H1 (cell line): ENCODE data around the gene SLC32A1. TPM values are rescaled to one million over a fixed set of nuclear protein-coding genes. Genes with fewer than 3 reads are reported as not detected.

ENCODE experiments used
- CTCF ChIA-PET: fragments of 300-600 bp; sonication (Branson Sonifier 250); formaldehyde crosslinking; loops from one replicate; lab custom pipeline; 2021; ENCODE audit not compliant: partially characterized antibody; lab: Charles Lee
- POLR2A ChIA-PET: fragments of 300-600 bp; sonication (Branson Sonifier 250); formaldehyde crosslinking; loops from one replicate; lab custom pipeline; 2021; ENCODE audit warnings: inconsistent platforms; ENCODE audit not compliant: partially characterized antibody; lab: Charles Lee
- DNase-seq, 2 experiments: peaks; one replicate each; pipeline versions ENCODE4 v3.0.0 to v3.0.0-alpha.2; 2010 to 2022; ENCODE audit warnings: low spot score in 2 of 2, low read depth in 1 of 2, mixed read lengths in 1 of 2
- FAIRE-seq: peaks from 2 replicates; lab custom pipeline; 2011; peaks lifted over from hg19 to GRCh38; lab: Jason Lieb, UNC
- H2AFZ ChIP-seq: 2 replicates; pipeline ENCODE4 v1.8.1; 2012; ENCODE audit warnings: low read length, inconsistent platforms
- H2AK5ac ChIP-seq: 2 replicates; pipeline ENCODE4 v1.6.1; 2013; ENCODE audit warnings: low read depth, low read length
- H2BK120ac ChIP-seq: replicated peaks from 2 replicates; pipeline ENCODE3; 2013; ENCODE audit warnings: low read depth, low read length, inconsistent platforms
- H2BK12ac ChIP-seq: 2 replicates; pipeline ENCODE4 v1.6.1; 2013; ENCODE audit warnings: low read depth, low read length
- H2BK15ac ChIP-seq: 2 replicates; pipeline ENCODE4 v1.6.1; 2013; ENCODE audit warnings: low read length
- H2BK20ac ChIP-seq: 2 replicates; pipeline ENCODE4 v1.6.1; 2013; ENCODE audit warnings: low read length
- H2BK5ac ChIP-seq: 2 replicates; pipeline ENCODE4 v1.6.1; 2013; ENCODE audit warnings: low read depth, low read length
- H3K14ac ChIP-seq: 2 replicates; pipeline ENCODE4 v1.6.1; 2013; ENCODE audit warnings: inconsistent platforms; ENCODE audit not compliant: insufficient read length
- H3K18ac ChIP-seq: 2 replicates; pipeline ENCODE4 v1.6.1; 2013; ENCODE audit warnings: low read length; ENCODE audit errors: extremely low read depth
- H3K23ac ChIP-seq: 2 replicates; pipeline ENCODE4 v1.6.1; 2013; ENCODE audit warnings: inconsistent platforms; ENCODE audit not compliant: insufficient read length
- H3K23me2 ChIP-seq: 2 replicates; pipeline ENCODE4 v1.6.1; 2013; ENCODE audit warnings: low read depth, low read length
- H3K27ac ChIP-seq: 2 replicates; pipeline ENCODE4 v1.6.1; 2011; ENCODE audit warnings: low read depth, low read length, inconsistent platforms
- H3K27me3 ChIP-seq, 4 experiments: replicated peaks in 1 of 4; 1 replicate in 1 of 4; 2 replicates in 3 of 4; pipeline versions ENCODE4 v1.6.1 to v1.8.1; 2011 to 2013; ENCODE audit warnings: low read length in 3 of 4, mild to moderate bottlenecking in 3 of 4, inconsistent platforms in 2 of 4, mixed read lengths in 2 of 4, moderate library complexity in 1 of 4; ENCODE audit not compliant: control insufficient read depth in 3 of 4, insufficient read depth in 3 of 4; ENCODE audit errors: extremely low read depth in 1 of 4
- H3K36me3 ChIP-seq, 4 experiments: 2 replicates each; pipeline versions ENCODE4 v1.6.1 to v1.8.1; 2011 to 2013; ENCODE audit warnings: mild to moderate bottlenecking in 4 of 4, low read length in 3 of 4, moderate library complexity in 2 of 4, control low read depth in 1 of 4, inconsistent platforms in 1 of 4; ENCODE audit not compliant: insufficient read depth in 4 of 4, control insufficient read depth in 2 of 4
- H3K4ac ChIP-seq: replicated peaks from 2 replicates; pipeline ENCODE3; 2013; ENCODE audit warnings: low read length, low read depth, mixed read lengths, inconsistent platforms; ENCODE audit not compliant: insufficient read length
- H3K4me1 ChIP-seq, 4 experiments: replicated peaks in 1 of 4; 1 replicate in 1 of 4; 2 replicates in 3 of 4; pipeline versions ENCODE4 v1.6.1 to v1.8.1; 2011 to 2013; ENCODE audit warnings: low read length in 3 of 4, inconsistent platforms in 2 of 4, mixed read lengths in 1 of 4; ENCODE audit not compliant: insufficient read depth in 4 of 4, control insufficient read depth in 3 of 4
- H3K4me2 ChIP-seq, 2 experiments: 2 replicates each; pipeline versions ENCODE4 v1.6.1 to v1.8.1; 2011 to 2013; ENCODE audit warnings: low read depth in 2 of 2, low read length in 2 of 2, control low read depth in 1 of 2, inconsistent platforms in 1 of 2, mild to moderate bottlenecking in 1 of 2; ENCODE audit not compliant: insufficient read depth in 1 of 2
- H3K4me3 ChIP-seq, 4 experiments: fragments of 200-600, 300-600 bp in 1 of 4; sonication (generic), shearing (Covaris generic), sonication (Bioruptor Twin) in 1 of 4; 2 replicates each; pipeline versions ENCODE4 v1.5.1 to v1.8.1; 2011 to 2016; ENCODE audit warnings: low read length in 4 of 4, low read depth in 3 of 4, control low read depth in 2 of 4, inconsistent platforms in 2 of 4, mild to moderate bottlenecking in 2 of 4, mixed read lengths in 1 of 4, moderate library complexity in 1 of 4; ENCODE audit not compliant: insufficient read depth in 2 of 4; ENCODE audit errors: extremely low read depth in 1 of 4
- H3K56ac ChIP-seq: replicated peaks from 2 replicates; pipeline ENCODE3; 2013; ENCODE audit warnings: low read depth, mild to moderate bottlenecking, mixed read lengths, low read length, inconsistent platforms; ENCODE audit not compliant: insufficient read length
- H3K79me1 ChIP-seq: 2 replicates; pipeline ENCODE4 v1.6.1; 2013; ENCODE audit warnings: low read depth, low read length, control low read depth
- H3K79me2 ChIP-seq, 2 experiments: 2 replicates each; pipeline versions ENCODE4 v1.6.1 to v1.8.1; 2012 to 2013; ENCODE audit warnings: low read length in 2 of 2, mild to moderate bottlenecking in 2 of 2, inconsistent platforms in 1 of 2; ENCODE audit not compliant: insufficient read depth in 2 of 2, control insufficient read depth in 1 of 2
- H3K9ac ChIP-seq, 4 experiments: replicated peaks in 1 of 4; 1 replicate in 1 of 4; 2 replicates in 3 of 4; pipeline versions ENCODE4 v1.6.1 to v1.8.1; 2011 to 2013; ENCODE audit warnings: low read depth in 3 of 4, low read length in 3 of 4, control low read depth in 2 of 4, mild to moderate bottlenecking in 2 of 4, moderate library complexity in 2 of 4, inconsistent platforms in 1 of 4; ENCODE audit errors: extremely low read depth in 1 of 4
- H3K9me3 ChIP-seq, 2 experiments: 2 replicates each; pipeline versions ENCODE4 v1.6.1 to v1.8.1; 2012 to 2013; ENCODE audit warnings: mild to moderate bottlenecking in 2 of 2, moderate library complexity in 2 of 2, control low read depth in 1 of 2, inconsistent platforms in 1 of 2, low read depth in 1 of 2, low read length in 1 of 2, mixed read lengths in 1 of 2; ENCODE audit not compliant: insufficient read depth in 2 of 2
- H4K20me1 ChIP-seq, 2 experiments: replicated peaks in 1 of 2; 2 replicates each; pipeline versions ENCODE3 to v1.8.1; 2011 to 2013; ENCODE audit warnings: inconsistent platforms in 2 of 2, low read length in 2 of 2, mild to moderate bottlenecking in 1 of 2; ENCODE audit not compliant: insufficient read depth in 2 of 2, control insufficient read depth in 1 of 2
- H4K5ac ChIP-seq: 2 replicates; pipeline ENCODE4 v1.6.1; 2013; ENCODE audit warnings: low read length, low read depth, mixed read lengths, inconsistent platforms; ENCODE audit not compliant: insufficient read length
- H4K8ac ChIP-seq: 2 replicates; pipeline ENCODE4 v1.8.0; 2013; ENCODE audit warnings: mild to moderate bottlenecking, moderate library complexity, low read length, inconsistent platforms; ENCODE audit not compliant: insufficient read depth; ENCODE audit errors: extremely low read depth
- H4K91ac ChIP-seq: replicated peaks from 2 replicates; pipeline ENCODE3; 2013; ENCODE audit warnings: low read length, mixed read lengths, inconsistent platforms; ENCODE audit not compliant: insufficient read length
- BRCA1 ChIP-seq: IDR thresholded peaks from 2 replicates; pipeline ENCODE4 v1.6.1; 2012; ENCODE audit warnings: low read depth, low read length, improper control_type of control experiment
- GTF2F1 ChIP-seq: IDR thresholded peaks from 2 replicates; pipeline ENCODE4 v1.6.1; 2012; ENCODE audit warnings: low read depth, low read length, improper control_type of control experiment, borderline replicate concordance
- HDAC2 ChIP-seq, 2 experiments: fragments of 300-600 bp in 1 of 2; sonication (generic) in 1 of 2; IDR thresholded peaks; 2 replicates each; pipeline ENCODE4 v1.6.1; 2011 to 2012; ENCODE audit warnings: low read depth in 2 of 2, low read length in 2 of 2, mild to moderate bottlenecking in 2 of 2, moderate library complexity in 2 of 2, borderline replicate concordance in 1 of 2, inconsistent platforms in 1 of 2
- KDM1A ChIP-seq: fragments of 200-600, 300-600 bp; sonication (generic); IDR thresholded peaks from 2 replicates; pipeline ENCODE4 v1.7.1; 2016; ENCODE audit warnings: mild to moderate bottlenecking, low read length, borderline replicate concordance
- KDM4A ChIP-seq: IDR thresholded peaks from one replicate; pipeline ENCODE4 v1.7.1; 2012; ENCODE audit warnings: low read depth, mild to moderate bottlenecking, moderate library complexity, low read length, inconsistent platforms; ENCODE audit not compliant: severe bottlenecking
- RAD21 ChIP-seq, 2 experiments: IDR thresholded peaks in 1 of 2; conservative IDR thresholded peaks in 1 of 2; 2 replicates each; pipeline ENCODE4 v1.6.1; 2011; ENCODE audit warnings: low read depth in 2 of 2, low read length in 2 of 2, improper control_type of control experiment in 1 of 2, inconsistent platforms in 1 of 2, mild to moderate bottlenecking in 1 of 2, moderate library complexity in 1 of 2
- RBBP5 ChIP-seq: IDR thresholded peaks from 2 replicates; pipeline ENCODE4 v1.7.1; 2012; ENCODE audit warnings: low read depth, mild to moderate bottlenecking, inconsistent platforms, low read length, moderate library complexity, borderline replicate concordance
- SIX5 ChIP-seq: IDR thresholded peaks from 2 replicates; pipeline ENCODE4 v1.6.1; 2011; ENCODE audit warnings: mild to moderate bottlenecking, low read depth, low read length
- ZNF274 ChIP-seq: IDR thresholded peaks from 2 replicates; pipeline ENCODE4 v1.7.0; 2012; ENCODE audit warnings: low read length, borderline replicate concordance; ENCODE audit errors: extremely low read depth
- WGBS, 2 experiments: shearing (Covaris generic) in 1 of 2; methylation state at CpG; one replicate each; pipeline versions ENCODE4 v1.1.6 to v1.1.7; 2013 to 2015; ENCODE audit warnings: low lambda C conversion rate in 2 of 2, mixed read lengths in 2 of 2, inconsistent platforms in 1 of 2, low coverage in 1 of 2, missing lambda C conversion rate in 1 of 2; ENCODE audit not compliant: insufficient replicate concordance in 2 of 2, insufficient coverage in 1 of 2, insufficient read length in 1 of 2; ENCODE audit errors: extremely low coverage in 1 of 2, missing lambda C conversion rate in 1 of 2; 5-methylcytosine and 5-hydroxymethylcytosine counted together
- polyA plus RNA-seq, 7 experiments: library from polyadenylated mRNA; depleted of rRNA in 3 of 7; stranded (reverse) in 5 of 7; unstranded in 2 of 7; fragments of >200 nt in 5 of 7; fragments of 200-250 nt in 2 of 7; gene quantifications; 1 replicate in 5 of 7; 2 replicates in 1 of 7; 4 replicates in 1 of 7; pipeline versions ENCODE4 v1.2.1 to v1.2.3, GENCODE V29; 2011 to 2013; ENCODE audit warnings: missing spikeins in 2 of 7, mixed read lengths in 2 of 7
- total RNA-seq: library from RNA; stranded (reverse); fragmentation: NEBNext Ultra II Directional; extraction: Animal tissue kit (Norgen Biotek cat#: 25700); gene quantifications from 2 replicates; pipeline ENCODE4 v1.2.1, GENCODE V29; 2021
- TF ChIP-seq, protein P1 (sequence below): IDR thresholded peaks from 2 replicates; pipeline ENCODE4 v1.6.1; 2012; ENCODE audit warnings: low read length, inconsistent platforms

The SLC32A1 gene
- total and polyA plus RNA-seq, 2 of the 8 experiments (the other 6 are each of a cell fraction or from before 2014, with no cell fraction given): 0.09 to 0.15 TPM

DNA sequence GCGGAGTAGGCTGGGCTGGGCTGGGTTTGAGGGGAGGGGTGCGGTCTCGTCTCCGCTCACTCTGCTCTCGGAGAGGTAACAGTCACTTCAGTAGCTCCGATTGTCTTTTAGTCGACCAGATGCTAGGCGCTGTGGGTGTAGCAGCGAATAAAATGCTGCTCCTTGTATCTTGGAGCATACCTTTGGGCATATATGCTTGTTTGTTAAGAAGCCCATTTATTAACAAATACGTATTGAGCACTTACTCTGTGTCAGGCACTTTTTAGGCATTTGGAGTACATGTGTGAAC, 24.5 kb downstream of the SLC32A1 start:
- Histone ChIP-seq H2AK5ac (no peak overlapping the region), H2BK12ac (no peak overlapping the region), H3K23ac (no peak overlapping the region), H3K79me1 (no peaks in the 10 kb centered on the region; the same call in 1 of the 2 replicates), H3K27ac (0 out of 2 replicates have a peak overlapping the region, but pooled peaks have one; percentile 80), H3K4me3 (peak overlapping the region; percentile 62 to 90 (median 88)), H3K79me2 (peaks cover 4 to 15% of the 10 kb centered on the region in 2 experiments; a peak in 3 of 4 replicates), H3K36me3 (peaks cover 0 to 6% (median 3%) of the 10 kb centered on the region in 4 experiments; a peak in 2 of 8 replicates), H4K5ac (no peak overlapping the region), H2BK20ac (no peak overlapping the region), H3K4ac (no peak overlapping the region), H2BK120ac (no peak overlapping the region), H4K20me1 (peaks cover 0 to 12% of the 10 kb centered on the region in 2 experiments), H4K91ac (no peak overlapping the region), H4K8ac (no peak overlapping the region), H3K23me2 (peaks cover 6% of the 10 kb centered on the region), H3K4me1 (peaks cover 3 to 7% (median 6%) of the 10 kb centered on the region in 4 experiments; a peak in 4 of 7 replicates), H3K56ac (peak overlapping the region; percentile 7), H3K14ac (no peak overlapping the region), H3K9me3 (no peaks in the 10 kb centered on the region), H2BK5ac (0 out of 2 replicates have a peak overlapping the region, but pooled peaks have one; percentile 92), H3K9ac (peak overlapping the region; percentile 56 to 82 (median 68); a peak in 6 of 7 replicates), H2AFZ (peak overlapping the region; percentile 99; the same call in 1 of the 2 replicates), H3K27me3 (peaks cover 2 to 12% (median 11%) of the 10 kb centered on the region in 4 experiments), H2BK15ac (no peak overlapping the region; the same call in 1 of the 2 replicates), H3K4me2 (peak overlapping the region; percentile 77), H3K18ac (no peak overlapping the region)
- ChIA-PET CTCF (interaction anchor here (0.6 to 11.6 kb wide), 13 partner anchors 21 to 300 kb away, joined by 3 to 223 read pairs (median 5); partner anchors contain the start of gene SLC32A1), POLR2A (interaction anchor here (0.8 to 2.6 kb wide), 6 partner anchors 10 to 63 kb away, joined by 3 to 11 read pairs (median 4); partner anchors contain the start of gene PPP1R16B)
- peak in 1 of 2 experiments; percentile 72 for DNase-seq
- WGBS, 2 experiments: 3% methylated on average over 10 of the region's 10 CpGs; no CpG with 5 or more reads in 1 of the 2 experiments
- no peak for FAIRE-seq
- TF ChIP-seq KDM1A (no peak), GTF2F1 (no peak), HDAC2 (IDR thresholded peaks at IDR 0.05; ENCODE audit: borderline replicate concordance in 1 of 2, low read depth in 2 of 2, low read length in 2 of 2) (no peak), BRCA1 (no peak), SIX5 (no peak), RBBP5 (no peak), RAD21 (IDR thresholded peaks at IDR 0.05 in 1 of 2, conservative IDR thresholded peaks at IDR 0.05 in 1 of 2; ENCODE audit: low read depth in 2 of 2, low read length in 2 of 2) (no peak), KDM4A (no peak), ZNF274 (no peak)
- TF ChIP-seq, protein P1, sequence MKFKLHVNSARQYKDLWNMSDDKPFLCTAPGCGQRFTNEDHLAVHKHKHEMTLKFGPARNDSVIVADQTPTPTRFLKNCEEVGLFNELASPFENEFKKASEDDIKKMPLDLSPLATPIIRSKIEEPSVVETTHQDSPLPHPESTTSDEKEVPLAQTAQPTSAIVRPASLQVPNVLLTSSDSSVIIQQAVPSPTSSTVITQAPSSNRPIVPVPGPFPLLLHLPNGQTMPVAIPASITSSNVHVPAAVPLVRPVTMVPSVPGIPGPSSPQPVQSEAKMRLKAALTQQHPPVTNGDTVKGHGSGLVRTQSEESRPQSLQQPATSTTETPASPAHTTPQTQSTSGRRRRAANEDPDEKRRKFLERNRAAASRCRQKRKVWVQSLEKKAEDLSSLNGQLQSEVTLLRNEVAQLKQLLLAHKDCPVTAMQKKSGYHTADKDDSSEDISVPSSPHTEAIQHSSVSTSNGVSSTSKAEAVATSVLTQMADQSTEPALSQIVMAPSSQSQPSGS: no peak
